NCI-H2107 treated with DMSO at 0.1 percent for 48 hours (cell line): ENCODE results near the gene GPT2.
"Not testable (repeated sequence)": the region's sequence is repeated elsewhere in the genome, so short reads cannot be mapped to it uniquely, and the experiment has no call there.

Source experiments
- DNase-seq: peaks from one replicate; lab custom pipeline; 2025; ENCODE audit not compliant: unreplicated experiment; lab: John Stamatoyannopoulos, UW

The GPT2 gene

DNA sequence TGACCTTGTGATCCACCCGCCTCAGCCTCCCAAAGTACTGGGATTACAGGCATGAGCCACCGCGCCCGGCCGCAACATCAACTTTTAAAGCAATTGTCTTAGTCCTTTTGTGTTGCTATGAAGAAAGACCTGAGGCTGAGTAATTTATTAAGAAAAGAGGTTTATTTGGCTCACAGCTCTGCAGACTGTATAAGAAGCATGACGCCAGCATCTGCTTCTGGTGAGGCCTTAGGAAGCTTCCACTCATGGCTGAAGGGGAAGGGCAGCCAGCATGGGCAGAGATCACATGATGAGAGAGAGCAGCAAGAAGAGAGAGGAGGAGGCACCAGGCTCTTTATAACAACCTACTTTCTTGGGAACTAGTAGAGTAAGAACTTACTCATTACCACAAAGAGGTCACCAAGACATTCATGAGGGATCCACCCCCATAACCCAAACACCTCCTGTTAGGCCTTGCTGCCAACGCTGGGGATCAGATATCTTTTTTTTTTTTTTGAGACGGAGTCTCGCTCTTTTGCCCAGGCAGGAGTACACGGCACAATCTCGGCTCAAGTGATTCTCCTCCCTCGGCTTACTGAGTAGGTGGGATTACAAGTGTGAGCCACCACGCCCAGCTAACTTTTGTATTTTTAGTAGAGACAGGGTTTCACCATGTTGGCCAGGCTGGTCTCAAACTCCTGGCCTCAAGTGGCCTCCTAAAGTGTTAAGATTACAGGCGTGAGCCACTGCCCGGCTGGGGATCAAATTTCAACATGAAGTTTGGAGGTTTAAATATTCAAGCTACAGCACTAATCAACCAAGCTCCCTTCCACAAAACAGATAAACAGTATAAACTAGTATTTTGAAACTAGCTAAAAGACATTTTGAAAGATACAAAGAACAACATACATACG lies 21.4 kb upstream of the GPT2 start:
- DNase-seq = no peak

DNA sequence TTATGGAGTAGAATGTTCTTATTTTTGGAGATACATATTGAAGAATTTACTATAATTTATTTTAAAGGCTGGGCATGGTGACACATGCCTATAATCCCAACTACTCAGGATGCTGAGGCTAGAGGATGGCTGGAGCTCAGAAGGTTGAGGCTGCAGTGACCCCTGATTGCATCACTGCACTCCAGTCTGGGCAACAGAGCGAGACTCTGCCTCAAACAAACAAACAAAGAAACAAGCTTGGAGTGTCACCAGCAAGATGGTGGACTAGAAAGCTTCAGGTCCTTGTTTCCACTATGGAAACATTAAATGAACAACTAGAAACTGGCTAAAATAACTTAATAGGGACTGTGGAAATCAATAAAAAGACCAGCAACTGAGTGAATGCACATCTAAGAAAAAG lies 17.9 kb upstream of the GPT2 start:
- no peak for DNase-seq

DNA sequence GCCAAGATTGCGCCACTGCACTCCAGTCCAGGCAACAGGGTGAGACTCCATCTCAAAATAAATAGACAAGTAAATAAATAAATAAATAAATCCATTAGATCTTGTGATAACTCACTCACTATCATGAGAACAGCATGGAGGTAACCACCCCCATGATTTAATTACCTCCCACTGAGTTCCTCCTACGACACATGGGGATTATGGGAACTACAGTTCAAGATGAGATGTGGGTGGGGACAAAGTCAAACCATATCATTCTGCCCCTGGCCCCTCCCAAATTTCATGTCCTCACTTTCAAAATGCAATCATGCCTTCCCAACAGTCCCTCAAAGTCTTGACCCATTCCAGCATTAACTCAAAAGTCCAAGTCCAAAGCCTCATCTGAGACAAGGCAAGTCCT lies 16.7 kb upstream of the GPT2 start:
- not testable (repeated sequence) for DNase-seq

DNA sequence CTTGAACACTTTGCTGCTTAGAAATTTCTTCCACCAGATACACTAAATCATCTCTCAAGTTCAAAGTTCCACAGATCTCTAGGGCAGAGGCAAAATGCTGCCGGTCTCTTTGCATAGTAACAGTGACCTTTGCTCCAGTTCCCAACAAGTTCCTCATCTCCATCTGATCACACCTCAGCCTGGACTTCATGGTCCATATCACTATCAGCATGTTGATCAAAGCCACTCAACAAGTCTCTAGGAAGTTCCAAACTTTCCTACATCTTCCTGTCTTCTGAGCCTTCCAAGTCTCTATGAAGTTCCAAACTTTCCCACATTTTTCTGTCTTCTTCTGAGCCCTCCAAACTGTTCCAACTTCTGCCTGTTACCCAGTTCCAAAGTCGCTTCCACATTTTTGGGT lies 15.3 kb upstream of the GPT2 start:
- not testable (repeated sequence) for DNase-seq

DNA sequence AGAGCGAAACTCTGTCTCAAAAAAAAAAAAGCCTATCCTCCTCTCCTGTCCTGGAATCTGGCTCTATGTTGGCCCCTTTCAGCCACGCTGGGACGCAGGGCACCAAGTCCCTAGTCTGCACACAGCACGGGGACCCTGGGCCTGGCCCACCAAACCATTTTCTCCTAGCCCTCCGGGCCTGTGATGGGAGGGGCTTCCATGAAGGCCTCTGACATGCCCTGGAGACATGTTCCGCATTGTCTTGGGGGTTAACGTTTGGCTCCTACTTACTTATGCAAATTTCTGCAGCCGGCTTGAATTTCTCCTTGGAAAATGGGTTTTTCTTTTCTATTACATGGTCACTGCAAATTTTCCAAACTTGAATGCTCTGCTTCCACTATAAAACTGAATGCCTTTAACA lies 12.6 kb upstream of the GPT2 start:
- no peak for DNase-seq

DNA sequence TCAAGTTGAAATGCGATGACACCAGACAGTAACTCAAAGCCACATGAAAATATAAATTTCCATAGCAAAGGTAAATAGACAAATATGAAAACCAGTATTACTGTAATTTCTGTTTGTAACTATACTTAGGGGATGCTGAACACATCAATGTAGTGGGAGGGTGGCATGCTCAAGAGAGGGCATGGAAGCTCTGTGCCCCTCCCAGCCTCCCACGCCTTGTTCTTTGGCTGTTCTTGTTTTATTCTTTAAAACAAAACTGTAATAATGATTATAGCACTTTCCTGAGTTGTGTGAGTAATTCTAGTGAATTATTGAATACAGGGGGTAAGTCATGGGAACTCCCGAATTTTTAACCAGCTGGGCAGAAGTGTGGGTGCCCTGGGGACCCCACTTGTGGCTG lies 11.0 kb upstream of the GPT2 start:
- DNase-seq = no peak

DNA sequence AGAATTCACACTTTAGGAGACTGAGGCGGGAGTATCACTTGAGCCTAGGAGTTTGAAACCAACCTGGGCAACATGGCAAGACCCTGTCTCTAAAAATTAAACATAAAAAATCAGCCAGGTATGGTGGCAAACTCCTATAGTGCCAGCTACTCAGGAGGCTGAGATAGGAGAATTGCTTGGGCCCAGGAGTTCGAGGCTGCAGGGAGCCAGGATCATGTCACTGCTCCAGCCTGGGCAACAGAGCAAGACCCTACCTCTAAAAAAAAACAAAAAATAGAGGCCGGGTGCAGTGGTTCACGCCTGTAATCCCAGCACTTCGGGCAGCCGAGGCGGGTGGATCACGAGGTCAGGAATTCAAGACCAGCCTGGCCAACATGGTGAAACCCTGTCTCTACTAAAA lies 8.9 kb upstream of the GPT2 start:
- no peak for DNase-seq

DNA sequence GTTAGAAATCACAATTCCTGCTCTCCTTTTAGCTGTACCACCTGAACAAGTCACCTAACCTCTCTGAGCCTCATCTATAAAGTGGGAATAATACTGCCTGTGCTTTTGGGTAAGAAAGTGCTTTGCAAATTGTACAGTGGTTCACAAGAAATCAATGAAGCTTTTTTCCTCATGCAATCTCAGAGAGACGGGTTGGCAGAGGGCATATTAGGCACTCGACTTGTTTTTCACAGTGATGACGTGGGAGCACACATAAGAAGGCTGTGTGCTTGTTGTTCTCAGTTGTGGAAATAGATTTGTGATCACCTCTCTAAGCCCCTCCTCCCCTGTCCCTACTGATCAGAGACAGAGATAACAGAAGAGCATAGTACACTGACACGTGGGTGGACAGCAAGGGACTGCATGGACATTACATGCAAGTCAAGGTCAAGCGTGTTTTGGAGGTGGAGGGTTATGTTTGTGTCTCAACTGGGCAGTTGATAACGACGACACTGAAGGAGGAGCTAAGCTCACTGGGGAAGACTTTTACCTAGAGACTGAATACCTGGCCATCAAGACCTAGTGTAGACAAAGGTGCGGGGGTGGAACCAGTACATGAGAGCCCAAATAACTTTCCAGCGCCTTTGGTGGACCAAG lies 1.7 kb upstream of the GPT2 start:
- DNase-seq = no peak

DNA sequence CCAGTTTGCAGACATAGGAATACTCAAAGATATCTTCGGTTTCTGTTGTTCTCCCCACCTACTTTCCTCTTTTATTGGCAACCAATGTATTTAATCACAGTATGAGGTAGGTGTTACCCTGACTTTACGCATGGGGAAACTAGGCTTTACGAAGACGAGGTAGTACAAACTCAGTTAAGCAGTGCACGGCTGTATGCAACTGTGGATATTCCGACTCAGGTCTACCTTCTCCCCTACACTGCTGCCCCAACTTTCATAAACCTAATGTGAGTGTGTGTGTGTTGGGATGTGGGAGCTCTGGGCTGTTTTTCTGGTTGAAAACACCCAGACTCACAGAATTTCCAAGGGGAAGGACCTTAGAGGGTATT lies 1.2 kb upstream of the GPT2 start:
- DNase-seq = no peak

DNA sequence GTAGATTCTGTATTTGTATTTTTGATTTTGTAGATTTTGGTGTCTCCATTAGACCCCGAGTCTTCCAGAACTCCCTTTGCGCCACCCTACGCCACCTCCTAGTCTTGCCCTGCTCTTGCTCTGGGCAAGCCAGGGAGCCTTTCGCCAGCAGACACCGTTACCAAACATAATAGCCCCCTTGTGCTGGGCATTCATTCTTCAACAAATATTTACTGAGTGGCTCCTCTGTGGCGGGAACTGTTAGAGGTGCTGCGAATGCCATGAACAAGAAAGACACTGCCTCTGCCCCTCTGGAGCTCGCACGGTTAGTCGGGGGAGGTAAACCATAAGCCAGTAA lies 841 bp upstream of the GPT2 start:
- peak; percentile 11 for DNase-seq

DNA sequence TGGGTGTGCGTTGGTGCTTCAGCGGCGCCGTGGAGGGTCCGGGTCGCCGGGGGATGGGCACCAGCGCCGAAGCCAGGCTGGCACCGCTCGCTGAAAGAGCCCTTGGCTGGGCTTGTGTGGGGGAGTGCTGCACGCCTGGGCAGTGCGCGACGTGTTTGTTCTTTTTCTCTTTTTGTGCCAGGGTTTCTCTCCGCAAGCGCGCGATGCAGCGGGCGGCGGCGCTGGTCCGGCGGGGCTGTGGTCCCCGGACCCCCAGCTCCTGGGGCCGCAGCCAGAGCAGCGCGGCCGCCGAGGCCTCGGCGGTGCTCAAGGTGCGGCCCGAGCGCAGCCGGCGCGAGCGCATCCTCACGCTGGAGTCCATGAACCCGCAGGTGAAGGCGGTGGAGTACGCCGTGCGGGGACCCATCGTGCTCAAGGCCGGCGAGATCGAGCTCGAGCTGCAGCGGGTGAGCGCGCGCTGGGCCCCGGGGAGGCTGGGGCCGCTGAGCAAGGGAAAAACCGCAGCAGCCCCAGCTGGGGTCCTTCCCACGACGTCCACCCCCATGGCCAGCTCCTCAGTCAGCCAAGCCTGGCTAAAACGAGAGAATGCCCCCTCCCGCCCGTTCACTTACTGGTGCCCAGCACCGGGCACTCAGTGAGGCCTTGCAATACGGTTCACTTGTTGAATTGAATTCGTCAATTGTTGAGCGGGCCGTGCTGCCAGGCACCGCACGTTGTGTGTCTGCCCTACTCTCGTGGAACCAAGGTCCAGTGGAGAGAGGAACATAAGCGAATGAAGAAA lies 541 bp downstream of the GPT2 start:
- DNase-seq = no peak

DNA sequence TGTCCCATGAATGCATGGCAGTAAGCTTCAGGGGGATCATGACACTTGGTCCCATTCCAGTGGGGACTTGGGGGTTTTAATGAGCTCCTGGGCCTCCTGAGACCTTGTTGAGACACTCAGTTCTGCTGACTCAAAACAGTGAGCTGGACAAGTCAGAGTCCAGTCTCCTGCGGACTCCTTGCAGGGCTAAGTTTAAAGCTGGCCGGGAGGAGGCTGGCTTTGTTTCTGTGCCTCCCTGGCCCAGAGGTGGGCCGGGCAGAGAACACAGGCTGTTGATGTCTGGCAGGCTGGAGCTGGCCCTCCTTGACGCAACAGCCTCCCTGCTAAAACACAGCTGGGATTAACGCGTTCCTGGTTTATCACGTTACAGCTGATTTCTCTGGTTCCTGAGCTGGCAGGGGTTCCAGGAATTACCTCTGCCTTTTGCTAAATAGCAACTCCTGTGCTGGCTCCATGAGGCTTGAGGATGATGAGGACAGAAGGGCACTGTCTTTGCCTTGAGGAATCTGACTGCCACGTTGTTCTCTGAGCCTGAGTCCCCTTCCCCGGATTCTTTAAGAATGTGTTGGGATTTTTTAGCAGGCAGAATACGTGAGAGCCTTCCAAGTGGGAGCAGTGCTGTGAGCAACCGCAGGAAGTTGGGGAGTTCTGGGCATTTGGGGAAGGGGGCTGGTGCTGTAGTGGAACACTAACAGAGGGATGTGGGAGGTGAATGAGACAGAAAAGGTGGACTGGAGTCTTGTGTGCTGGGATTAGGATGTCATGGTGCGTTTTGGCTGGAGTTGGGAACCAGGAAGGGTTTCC lies 2.0 kb downstream of the GPT2 start:
- no peak for DNase-seq

DNA sequence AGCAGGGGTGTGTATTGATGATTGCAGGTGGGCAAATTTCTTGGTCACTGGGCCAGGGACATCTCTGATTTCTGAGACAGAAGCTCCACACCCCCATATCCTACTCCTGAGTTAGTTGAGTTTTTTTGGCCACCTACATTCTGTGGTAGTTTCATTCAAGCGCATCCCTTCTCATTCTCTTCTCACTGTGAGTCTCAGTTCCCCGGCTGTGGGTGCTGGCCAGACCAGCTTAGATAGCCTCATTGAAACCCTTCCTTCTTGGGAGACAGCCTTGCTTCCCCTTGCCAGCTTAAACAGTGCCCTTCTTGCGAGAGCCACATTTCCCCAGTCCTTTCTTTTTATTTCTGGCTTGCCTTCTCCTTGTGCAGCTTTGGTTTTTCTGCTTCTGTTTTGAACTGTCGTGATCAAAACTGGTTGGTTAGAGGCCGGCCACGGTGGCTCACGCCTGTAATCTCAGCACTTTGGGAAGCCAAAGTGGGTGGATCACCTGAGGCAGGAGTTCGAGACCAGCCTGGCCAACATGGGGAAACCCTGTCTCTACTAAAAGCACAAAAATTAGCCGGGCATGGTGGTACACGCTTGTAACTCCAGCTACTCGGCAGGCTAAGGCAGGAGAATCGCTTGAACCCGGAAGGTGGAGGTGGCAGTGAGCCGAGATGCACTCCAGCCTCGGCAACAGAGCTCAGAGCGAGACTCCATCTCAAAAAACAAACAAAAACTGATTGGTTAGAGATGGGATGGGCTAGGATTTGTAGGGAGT lies 2.8 kb downstream of the GPT2 start:
- no peak for DNase-seq

DNA sequence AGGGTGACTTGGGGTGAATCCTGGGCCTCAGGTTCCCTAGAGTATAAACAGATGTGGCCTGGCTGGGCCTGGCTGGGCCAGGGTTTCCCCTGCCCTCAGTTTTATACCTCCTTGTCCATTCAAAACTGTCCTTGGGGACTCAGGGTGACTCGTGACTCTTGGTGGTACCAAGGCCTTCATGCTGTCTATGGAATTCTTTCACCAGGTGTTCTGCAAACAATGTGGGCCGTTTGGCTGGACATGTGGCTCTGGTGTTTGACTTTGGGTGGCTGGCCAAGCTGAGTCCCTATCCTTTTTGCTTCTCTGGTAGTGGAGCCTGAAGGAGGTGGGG lies 3.3 kb downstream of the GPT2 start:
- DNase-seq = no peak

DNA sequence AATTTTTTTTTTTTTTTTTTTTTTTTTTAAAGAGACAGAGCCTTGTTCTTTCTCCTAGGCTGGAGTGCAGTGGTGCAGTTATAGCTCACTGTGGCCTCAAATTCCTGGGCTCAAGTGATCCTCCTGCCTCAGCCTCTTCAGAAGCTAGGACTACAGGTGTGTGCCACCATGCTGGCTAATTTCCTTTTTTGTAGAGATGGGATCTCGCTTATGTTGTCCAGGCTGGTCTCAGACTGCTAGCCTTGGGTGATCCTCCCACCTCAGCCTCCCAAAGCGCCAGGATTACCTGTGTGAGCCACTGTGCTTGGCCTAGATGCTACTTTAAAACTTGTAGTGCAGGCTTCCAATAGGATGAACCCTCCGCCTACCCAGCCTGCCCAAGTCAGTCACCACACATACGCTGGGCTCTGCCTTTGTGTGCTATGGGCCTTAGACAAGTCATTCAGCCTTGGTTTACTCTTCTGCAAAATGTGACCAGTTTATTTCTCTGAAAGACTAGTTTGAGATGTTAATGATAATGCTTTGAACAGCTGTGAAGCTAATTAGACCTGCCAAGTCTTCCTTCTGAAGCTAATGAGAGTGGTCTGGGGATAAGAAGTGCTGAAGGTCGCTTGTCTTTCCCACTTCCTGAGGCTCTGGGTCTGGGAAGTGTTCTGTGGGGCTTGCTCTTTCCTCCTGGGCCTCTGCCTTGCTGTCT lies 5.2 kb downstream of the GPT2 start:
- DNase-seq = no peak

DNA sequence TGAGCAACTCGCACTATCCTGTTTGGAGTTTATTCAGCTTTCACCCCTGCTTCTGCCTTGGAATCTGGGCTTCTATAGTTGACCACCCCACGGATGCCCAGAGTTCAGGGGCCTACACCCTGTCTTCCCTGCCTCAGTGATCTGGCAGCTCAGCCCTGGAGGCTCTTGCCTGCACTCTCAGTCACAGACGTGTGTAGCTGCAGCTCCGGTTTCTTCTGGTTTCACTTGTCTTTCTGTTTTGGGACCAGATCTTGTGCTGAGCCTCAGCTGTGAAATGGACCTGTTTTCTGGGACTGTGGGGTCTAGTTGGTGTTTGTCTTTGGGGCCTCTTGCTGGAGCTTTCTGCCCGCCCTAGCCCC lies 5.8 kb downstream of the GPT2 start:
- no peak for DNase-seq

DNA sequence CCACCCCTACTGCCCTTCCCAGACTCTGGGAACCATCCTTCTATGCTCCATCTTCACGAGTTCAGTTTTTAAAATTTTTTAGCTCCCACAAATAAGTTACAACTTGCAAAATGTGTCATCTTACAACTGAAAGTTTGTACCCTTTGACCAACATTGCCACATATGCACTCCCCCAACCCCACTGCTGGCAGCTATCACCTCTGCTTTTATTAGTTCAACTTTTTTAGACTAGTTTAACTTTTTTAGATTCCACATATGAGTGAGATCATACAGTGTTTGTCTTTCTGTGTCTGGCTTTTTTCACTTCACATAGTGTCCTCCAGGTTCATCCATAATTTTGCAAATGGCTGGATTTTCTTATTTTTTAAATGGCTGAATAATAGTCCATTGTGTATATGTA lies 7.7 kb downstream of the GPT2 start:
- no peak for DNase-seq

DNA sequence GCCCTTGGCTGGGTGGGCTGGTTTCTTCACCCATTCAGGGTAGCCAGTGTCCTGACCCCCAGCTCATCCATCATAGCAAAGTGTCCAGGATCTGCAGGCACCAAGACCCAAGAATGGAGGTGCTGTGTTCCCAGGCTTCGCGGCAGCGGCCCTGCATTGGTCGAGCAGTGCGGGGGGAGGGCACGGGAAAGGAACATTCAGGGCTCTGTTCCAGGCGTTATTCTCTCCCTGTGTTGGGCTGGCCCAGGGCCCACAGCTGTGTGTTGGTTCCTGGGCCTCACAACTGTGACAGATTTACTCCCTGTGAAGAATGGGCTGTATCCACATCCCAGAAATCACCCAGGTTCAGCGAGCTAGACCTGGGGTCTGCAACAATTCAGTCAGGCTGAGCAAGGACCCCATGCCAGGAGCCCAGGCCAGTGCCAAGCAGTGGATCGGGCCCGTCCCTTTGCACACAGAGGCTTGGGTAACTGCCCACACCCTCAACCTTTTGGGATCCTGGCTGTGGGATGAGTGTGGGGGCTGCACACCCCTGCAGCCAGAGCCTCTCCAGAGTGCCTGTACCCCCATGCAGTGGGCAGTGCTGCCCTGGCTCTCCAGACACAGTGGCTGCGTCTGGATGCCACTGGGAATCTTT lies 10.0 kb downstream of the GPT2 start:
- DNase-seq = no peak

DNA sequence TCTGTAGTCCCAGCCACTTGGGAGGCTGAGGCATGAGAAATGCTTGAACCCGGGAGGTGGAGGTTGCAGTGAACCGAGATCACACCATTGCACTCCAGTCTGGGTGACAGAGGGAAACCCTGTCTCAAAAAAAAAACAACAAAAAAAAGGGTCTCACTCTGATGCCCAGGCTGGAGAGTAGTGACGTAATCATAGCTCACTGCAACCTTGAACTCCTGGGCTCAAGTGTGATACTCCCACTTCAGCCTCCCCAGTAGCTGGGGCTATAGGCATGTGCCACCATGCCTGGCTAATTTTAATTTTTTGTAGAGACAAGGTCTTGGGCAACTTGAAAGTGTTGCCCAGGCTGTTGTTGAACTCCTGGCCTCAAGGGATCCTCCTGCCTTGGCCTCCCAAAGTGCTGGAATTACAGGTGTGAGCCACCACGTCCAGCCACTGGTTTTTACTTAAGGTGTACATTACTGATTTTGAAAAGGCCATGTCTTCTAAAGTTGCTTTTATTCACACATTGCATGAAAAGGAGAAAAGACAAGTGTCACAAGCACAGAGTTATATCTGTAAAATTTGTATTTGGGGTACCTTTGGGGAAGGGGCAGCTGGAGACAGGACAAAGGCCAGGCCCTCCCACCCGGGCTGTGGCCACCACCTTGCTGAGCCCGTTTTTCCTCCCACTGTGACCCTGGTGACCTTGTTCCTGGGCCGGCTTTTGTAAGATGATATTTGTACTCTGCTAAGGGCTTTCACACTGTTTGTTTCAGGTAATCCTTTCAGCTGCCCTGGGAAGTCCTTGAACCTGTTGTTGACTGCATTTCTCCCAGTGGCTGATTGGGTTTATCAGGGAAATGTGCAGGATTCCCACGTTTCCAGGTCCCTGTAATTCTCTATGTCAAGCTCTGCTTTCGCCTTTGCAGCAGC lies 11.5 kb downstream of the GPT2 start:
- DNase-seq = no peak
